Stomach (tissue), 4 donors: ENCODE results near the gene PRKD1.

Source experiments
- POLR2A ChIP-seq, 4 donors: fragments of 450-650 bp; IDR thresholded peaks; one replicate each; pipeline ENCODE4 v1.6.1; 2016; ENCODE audit warnings: antibody characterized with exemption in 4 of 4, control low read depth in 2 of 4, mild to moderate bottlenecking in 1 of 4, moderate library complexity in 1 of 4
- POLR2AphosphoS5 ChIP-seq, 3 donors: sonication (generic); formaldehyde crosslinking; IDR thresholded peaks; one replicate each; pipeline ENCODE4 v1.6.1; 2016; ENCODE audit warnings: antibody characterized with exemption in 3 of 3
- TF ChIP-seq, protein P1 (sequence below), 7 experiments: fragments of 450-650 bp in 4 of 7; fragments of 200-600 bp in 3 of 7; sonication (generic) in 3 of 7; IDR thresholded peaks; one replicate each; pipeline ENCODE4 v1.5.1; 2016 to 2019; ENCODE audit warnings: antibody characterized with exemption in 7 of 7, control low read depth in 2 of 7, mild to moderate bottlenecking in 1 of 7

DNA sequence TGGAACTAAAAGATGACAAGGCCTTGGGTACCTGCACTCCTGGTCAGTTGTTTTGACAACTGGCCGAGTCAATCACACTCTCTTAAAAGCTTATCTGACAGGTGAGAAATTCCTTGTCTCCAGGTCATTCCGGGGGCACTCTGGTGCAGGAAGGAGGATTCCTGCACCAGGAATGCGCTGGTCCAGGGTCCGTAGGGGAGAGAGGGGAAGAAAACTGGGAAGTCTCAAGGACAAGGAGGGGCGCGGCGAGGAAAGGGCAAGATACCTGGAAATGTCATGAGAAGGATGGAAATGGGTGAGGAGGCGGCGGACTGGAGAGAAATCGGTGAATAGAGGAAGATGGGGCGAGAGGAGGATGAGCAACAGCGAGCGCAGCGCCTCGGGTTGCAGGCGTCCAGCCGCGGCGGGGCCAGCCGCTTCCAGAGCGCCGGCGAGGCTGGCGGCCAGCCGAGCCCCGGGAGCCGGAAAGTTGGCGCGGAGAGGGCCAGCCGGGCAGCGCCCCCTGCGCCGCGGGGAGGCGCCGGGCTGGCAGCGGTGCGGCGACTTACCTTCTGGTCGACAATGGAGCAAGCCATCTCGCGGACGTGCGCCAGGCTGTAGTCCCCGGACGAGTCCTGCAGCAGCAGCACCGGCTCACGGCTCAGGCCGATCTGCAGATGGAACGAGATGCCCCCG lies 809 bp downstream of the PRKD1 start:
- TF ChIP-seq, protein P1, sequence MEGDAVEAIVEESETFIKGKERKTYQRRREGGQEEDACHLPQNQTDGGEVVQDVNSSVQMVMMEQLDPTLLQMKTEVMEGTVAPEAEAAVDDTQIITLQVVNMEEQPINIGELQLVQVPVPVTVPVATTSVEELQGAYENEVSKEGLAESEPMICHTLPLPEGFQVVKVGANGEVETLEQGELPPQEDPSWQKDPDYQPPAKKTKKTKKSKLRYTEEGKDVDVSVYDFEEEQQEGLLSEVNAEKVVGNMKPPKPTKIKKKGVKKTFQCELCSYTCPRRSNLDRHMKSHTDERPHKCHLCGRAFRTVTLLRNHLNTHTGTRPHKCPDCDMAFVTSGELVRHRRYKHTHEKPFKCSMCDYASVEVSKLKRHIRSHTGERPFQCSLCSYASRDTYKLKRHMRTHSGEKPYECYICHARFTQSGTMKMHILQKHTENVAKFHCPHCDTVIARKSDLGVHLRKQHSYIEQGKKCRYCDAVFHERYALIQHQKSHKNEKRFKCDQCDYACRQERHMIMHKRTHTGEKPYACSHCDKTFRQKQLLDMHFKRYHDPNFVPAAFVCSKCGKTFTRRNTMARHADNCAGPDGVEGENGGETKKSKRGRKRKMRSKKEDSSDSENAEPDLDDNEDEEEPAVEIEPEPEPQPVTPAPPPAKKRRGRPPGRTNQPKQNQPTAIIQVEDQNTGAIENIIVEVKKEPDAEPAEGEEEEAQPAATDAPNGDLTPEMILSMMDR (IDR thresholded peaks at IDR 0.05): peak in 1 of 7 experiments; percentile 9
- TF ChIP-seq POLR2A (IDR thresholded peaks at IDR 0.05): no peak
- no peak for TF ChIP-seq POLR2AphosphoS5 (IDR thresholded peaks at IDR 0.05)
